ENCODE results near the gene SEC24B. TPM values are rescaled to one million over a fixed set of nuclear protein-coding genes. Genes with fewer than 3 reads are reported as not detected.
A peak's percentile ranks its signal among the peaks of the same experiment; 100 is the strongest.

The SEC24B gene
- total and polyA plus RNA-seq, 8 donors: 4.9 to 16.5 (median 12.4) TPM

- FAIRE-seq: no peak
- Histone ChIP-seq H3K4me3 (no peak overlapping the region), H3K9me3 (no peaks in the 10 kb centered on the region), H3K36me3 (no peaks in the 10 kb centered on the region), H3K4me1 (no peaks in the 10 kb centered on the region), H3K27ac (no peak overlapping the region), H3K27me3 (no peaks in the 10 kb centered on the region)
- no peak for DNase-seq
- TF ChIP-seq CTCF (IDR thresholded peaks at IDR 0.05): no peak
- intact Hi-C loops (cut with DNase I): no loop called here
- peak in 3 of 4 donors; percentile 55 to 70 (median 57) for ATAC-seq
- WGBS, 2 donors: 61 to 89% methylated on average over 1 of the region's 1 CpG
Measured at GRCh38 chr4:109412776-109413175, 20.8 kb upstream of the SEC24B start.

- no peaks in the 10 kb centered on the region for H3K36me3 ChIP-seq
- no peaks in the 10 kb centered on the region for H3K4me1 ChIP-seq
- H3K27me3 ChIP-seq: no peaks in the 10 kb centered on the region
- ATAC-seq (no peak), DNase-seq (no peak), FAIRE-seq (no peak)
- intact Hi-C loops (cut with DNase I): no loop called here
- no peak for TF ChIP-seq CTCF (IDR thresholded peaks at IDR 0.05)
- no peak overlapping the region for H3K4me3 ChIP-seq
- no peak overlapping the region for H3K27ac ChIP-seq
- WGBS, 2 donors: 68 to 74% methylated on average over 1 of the region's 1 CpG
- no peaks in the 10 kb centered on the region for H3K9me3 ChIP-seq
Measured at GRCh38 chr4:109414938-109415337, 18.7 kb upstream of the SEC24B start.

DNA sequence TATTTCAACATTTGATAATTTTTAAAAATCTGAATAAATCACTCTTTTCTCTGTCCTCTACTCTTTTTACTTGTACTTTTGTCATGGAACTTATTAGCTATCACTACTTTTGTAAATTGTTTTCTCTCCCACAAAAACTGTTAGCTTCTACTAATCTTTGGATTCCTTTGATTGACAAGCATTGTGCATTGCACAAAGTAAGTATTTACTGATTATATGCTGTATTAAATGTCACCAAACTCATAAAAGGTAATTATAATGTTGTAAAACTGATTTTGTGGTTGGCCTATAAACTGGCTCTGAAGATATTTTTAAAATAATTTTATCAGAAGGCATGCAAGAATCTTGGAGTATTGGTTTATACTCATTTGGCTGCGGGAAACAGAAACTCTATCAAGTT lies 15.0 kb upstream of the SEC24B start:
- FAIRE-seq: no peak
- H3K4me1 ChIP-seq: no peaks in the 10 kb centered on the region
- no peaks in the 10 kb centered on the region for H3K36me3 ChIP-seq
- no peak overlapping the region for H3K27ac ChIP-seq
- ATAC-seq: no peak
- TF ChIP-seq CTCF (IDR thresholded peaks at IDR 0.05): no peak
- no peak overlapping the region for H3K4me3 ChIP-seq
- 86 to 94% methylated on average over 1 of the region's 1 CpG for WGBS, 2 donors
- no peaks in the 10 kb centered on the region for H3K27me3 ChIP-seq
- DNase-seq: no peak
- intact Hi-C loops (cut with DNase I): no loop called here
- H3K9me3 ChIP-seq: no peaks in the 10 kb centered on the region

- no peak for TF ChIP-seq CTCF (IDR thresholded peaks at IDR 0.05)
- Histone ChIP-seq H3K4me1 (no peaks in the 10 kb centered on the region), H3K4me3 (no peak overlapping the region), H3K27me3 (no peaks in the 10 kb centered on the region), H3K9me3 (no peaks in the 10 kb centered on the region), H3K36me3 (no peaks in the 10 kb centered on the region), H3K27ac (no peak overlapping the region)
- intact Hi-C loops (cut with DNase I): loop anchor here in 2 of 3 donors (10.0 kb wide), 3 partner anchors 385 to 555 kb away; partner anchors contain the start of genes CFI (in 1 of the 2) and RRH (in 1 of the 2)
- no peak for DNase-seq
- no peak for ATAC-seq
- no peak for FAIRE-seq
- 89 to 96% methylated on average over 2 of the region's 2 CpGs for WGBS, 2 donors
Measured at GRCh38 chr4:109419679-109420078, 13.9 kb upstream of the SEC24B start.

DNA sequence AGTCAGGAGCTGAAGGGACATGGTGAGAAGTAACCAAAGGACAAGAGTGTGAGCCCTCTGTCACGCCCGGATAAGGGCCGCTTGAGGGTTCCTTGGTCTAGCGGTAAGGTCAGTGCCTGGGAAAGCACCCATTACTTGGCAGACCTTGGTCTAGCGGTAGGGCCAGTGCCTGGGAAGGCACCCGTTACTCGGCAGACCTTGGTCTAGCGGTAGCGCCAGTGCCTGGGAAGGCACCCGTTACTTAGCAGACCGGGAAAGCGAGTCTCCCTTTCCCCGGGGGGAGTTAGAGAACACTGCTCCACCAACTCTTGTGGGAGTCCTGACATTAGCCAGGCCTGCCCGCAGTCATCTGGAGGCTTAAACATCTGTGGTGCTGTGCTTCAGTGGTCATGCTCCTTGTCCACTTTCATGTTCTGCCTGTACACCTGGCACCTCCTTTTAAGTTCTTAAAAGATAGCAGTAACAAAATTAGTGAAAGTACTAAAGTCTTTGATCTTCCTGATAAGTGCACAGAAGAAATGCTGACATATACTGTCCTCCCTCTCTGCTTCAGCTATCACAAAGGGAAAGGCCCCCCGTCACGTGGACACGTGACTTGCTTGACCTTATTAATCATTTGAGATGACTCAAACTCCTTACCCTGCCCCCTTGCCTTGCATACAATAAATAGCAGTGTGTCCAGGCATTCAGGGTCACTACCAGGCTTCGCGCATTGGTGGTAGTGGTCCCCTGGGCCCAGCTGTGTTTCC lies 9.3 kb upstream of the SEC24B start:
- no peak overlapping the region for H3K4me3 ChIP-seq
- DNase-seq (no peak), ATAC-seq (no peak), FAIRE-seq (no peak)
- no peaks in the 10 kb centered on the region for H3K4me1 ChIP-seq
- H3K27ac ChIP-seq: no peak overlapping the region
- TF ChIP-seq CTCF (IDR thresholded peaks at IDR 0.05): no peak
- H3K36me3 ChIP-seq: no peaks in the 10 kb centered on the region
- no peaks in the 10 kb centered on the region for H3K9me3 ChIP-seq
- H3K27me3 ChIP-seq: no peaks in the 10 kb centered on the region
- intact Hi-C loops (cut with DNase I): loop anchor here in 2 of 3 donors (10.0 kb wide), 3 partner anchors 381 to 551 kb away; partner anchors contain the start of genes CFI (in 1 of the 2) and RRH (in 1 of the 2)
- 84 to 87% methylated on average over 19 of the region's 19 CpGs for WGBS, 2 donors
